ENCODE data around the gene RDH16.

The RDH16 gene

DNA sequence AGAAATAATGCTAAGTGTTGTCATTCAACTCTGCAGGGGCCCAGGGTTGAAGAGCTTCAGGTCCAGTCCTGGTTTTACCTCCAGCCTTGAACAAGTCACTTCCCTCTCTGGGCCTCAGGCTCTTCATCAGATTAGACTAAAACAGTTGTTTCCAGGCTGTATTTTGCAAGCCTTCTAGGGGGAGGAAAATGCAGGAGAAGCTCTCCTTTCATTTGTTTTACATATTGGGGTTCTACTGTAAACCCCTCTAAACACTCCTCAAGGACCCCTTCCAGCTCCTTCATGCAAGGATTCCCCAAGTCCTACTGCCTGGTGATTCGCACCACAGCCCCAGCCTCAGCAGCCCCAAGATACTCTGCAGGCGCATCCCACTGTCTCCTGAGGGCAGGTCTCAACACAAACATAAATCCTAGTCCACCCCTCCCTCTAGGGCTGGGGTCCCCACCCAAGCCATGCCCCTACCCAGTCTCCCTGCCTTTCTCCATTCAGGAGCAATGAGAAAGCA lies 25.9 kb downstream of the RDH16 start:
- ATAC-seq, result no peak; the same call in 2 of the 3 replicates
- TF ChIP-seq, protein P1, sequence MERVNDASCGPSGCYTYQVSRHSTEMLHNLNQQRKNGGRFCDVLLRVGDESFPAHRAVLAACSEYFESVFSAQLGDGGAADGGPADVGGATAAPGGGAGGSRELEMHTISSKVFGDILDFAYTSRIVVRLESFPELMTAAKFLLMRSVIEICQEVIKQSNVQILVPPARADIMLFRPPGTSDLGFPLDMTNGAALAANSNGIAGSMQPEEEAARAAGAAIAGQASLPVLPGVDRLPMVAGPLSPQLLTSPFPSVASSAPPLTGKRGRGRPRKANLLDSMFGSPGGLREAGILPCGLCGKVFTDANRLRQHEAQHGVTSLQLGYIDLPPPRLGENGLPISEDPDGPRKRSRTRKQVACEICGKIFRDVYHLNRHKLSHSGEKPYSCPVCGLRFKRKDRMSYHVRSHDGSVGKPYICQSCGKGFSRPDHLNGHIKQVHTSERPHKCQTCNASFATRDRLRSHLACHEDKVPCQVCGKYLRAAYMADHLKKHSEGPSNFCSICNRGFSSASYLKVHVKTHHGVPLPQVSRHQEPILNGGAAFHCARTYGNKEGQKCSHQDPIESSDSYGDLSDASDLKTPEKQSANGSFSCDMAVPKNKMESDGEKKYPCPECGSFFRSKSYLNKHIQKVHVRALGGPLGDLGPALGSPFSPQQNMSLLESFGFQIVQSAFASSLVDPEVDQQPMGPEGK (CRISPR knock-in tag; IDR thresholded peaks at IDR 0.05; ENCODE audit: borderline replicate concordance), result no peak
- TF ChIP-seq ZNF565 (CRISPR knock-in tag; conservative IDR thresholded peaks at IDR 0.05; ENCODE audit: low read depth) (no peak), TCF4 (CRISPR knock-in tag; IDR thresholded peaks at IDR 0.05; ENCODE audit: borderline replicate concordance) (no peak), ZFP30 (CRISPR knock-in tag; IDR thresholded peaks at IDR 0.05) (no peak), ZNF70 (CRISPR knock-in tag; IDR thresholded peaks at IDR 0.05) (no peak), SNAI2 (CRISPR knock-in tag; IDR thresholded peaks at IDR 0.05) (no peak), RARB (CRISPR knock-in tag; IDR thresholded peaks at IDR 0.05) (no peak), BACH2 (CRISPR knock-in tag; IDR thresholded peaks at IDR 0.05; ENCODE audit: borderline replicate concordance) (no peak), ESRRG (CRISPR knock-in tag; IDR thresholded peaks at IDR 0.05) (no peak)
- TF ChIP-seq, protein P2, sequence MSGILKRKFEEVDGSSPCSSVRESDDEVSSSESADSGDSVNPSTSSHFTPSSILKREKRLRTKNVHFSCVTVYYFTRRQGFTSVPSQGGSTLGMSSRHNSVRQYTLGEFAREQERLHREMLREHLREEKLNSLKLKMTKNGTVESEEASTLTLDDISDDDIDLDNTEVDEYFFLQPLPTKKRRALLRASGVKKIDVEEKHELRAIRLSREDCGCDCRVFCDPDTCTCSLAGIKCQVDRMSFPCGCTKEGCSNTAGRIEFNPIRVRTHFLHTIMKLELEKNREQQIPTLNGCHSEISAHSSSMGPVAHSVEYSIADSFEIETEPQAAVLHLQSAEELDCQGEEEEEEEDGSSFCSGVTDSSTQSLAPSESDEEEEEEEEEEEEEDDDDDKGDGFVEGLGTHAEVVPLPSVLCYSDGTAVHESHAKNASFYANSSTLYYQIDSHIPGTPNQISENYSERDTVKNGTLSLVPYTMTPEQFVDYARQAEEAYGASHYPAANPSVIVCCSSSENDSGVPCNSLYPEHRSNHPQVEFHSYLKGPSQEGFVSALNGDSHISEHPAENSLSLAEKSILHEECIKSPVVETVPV (CRISPR knock-in tag; IDR thresholded peaks at IDR 0.05), result no peak

DNA sequence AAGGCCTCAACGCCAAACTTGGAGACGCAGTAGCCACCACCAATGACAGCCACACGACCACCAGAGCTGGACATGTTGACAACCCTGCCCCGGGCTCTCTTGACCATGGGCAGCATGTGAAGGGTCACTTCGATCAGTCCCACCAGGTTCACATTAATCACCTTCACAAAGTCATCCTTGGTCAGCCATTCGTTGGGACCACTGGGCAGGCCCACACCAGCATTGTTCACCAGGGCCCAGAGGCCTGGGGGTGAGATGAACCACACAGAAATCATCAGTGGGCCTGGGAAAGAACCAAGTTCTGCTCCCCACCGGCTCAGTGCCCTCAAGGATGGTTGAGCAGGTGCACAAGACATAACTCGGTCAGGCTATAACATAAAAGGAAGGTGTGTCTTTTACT lies 27.2 kb downstream of the RDH16 start:
- ATAC-seq, result no peak
- TF ChIP-seq BACH2 (CRISPR knock-in tag; IDR thresholded peaks at IDR 0.05; ENCODE audit: borderline replicate concordance), result no peak
- TF ChIP-seq OSR1 (CRISPR knock-in tag; IDR thresholded peaks at IDR 0.05), result no peak

DNA sequence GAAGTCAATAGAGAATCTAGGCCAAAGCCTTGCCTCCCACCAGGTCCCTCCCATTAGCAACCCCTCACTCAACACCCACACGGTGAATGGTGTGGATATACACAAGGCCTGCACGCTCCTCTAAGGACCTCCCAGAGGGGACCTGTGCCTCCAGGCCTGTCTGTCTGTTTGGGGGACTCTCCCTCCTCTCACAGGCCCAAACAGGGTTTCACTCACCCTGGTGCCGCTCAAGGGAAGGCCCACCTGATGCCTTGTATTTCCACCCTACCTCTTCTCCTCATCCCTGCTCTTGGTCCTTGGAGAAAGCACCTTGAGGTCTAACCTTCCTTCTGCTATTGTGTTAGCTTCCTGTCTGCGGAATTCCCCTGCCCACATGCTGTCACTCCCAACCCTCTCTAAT lies 27.6 kb downstream of the RDH16 start:
- TF ChIP-seq SNAI2 (CRISPR knock-in tag; IDR thresholded peaks at IDR 0.05) (no peak), ZNF565 (CRISPR knock-in tag; conservative IDR thresholded peaks at IDR 0.05; ENCODE audit: low read depth) (no peak), TOX (CRISPR knock-in tag; IDR thresholded peaks at IDR 0.05; ENCODE audit: borderline replicate concordance) (no peak)
- TF ChIP-seq, protein P3, sequence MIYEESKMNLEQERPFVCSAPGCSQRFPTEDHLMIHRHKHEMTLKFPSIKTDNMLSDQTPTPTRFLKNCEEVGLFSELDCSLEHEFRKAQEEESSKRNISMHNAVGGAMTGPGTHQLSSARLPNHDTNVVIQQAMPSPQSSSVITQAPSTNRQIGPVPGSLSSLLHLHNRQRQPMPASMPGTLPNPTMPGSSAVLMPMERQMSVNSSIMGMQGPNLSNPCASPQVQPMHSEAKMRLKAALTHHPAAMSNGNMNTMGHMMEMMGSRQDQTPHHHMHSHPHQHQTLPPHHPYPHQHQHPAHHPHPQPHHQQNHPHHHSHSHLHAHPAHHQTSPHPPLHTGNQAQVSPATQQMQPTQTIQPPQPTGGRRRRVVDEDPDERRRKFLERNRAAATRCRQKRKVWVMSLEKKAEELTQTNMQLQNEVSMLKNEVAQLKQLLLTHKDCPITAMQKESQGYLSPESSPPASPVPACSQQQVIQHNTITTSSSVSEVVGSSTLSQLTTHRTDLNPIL (CRISPR knock-in tag; IDR thresholded peaks at IDR 0.05; ENCODE audit: low read depth), result no peak
- no peak for ATAC-seq

DNA sequence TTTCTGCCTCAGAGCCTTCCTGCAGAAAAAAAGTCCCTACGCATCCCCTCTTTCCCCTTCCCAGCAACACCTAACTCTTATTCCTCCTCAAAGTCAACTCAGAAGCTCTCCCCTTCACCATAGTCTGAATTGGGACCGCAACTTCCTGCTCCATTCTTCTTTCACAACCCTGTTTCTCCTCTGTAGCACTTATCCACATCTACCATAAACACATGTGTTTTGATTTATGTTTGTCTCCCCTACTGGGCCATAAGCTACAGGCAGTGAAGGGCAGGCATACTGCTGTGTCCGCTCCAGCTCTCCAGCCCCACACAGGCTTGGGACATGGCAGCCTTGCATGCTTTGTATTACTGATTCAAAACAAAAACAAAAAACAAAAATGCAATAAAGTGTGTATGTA lies 29.1 kb downstream of the RDH16 start:
- ATAC-seq, result no peak

DNA sequence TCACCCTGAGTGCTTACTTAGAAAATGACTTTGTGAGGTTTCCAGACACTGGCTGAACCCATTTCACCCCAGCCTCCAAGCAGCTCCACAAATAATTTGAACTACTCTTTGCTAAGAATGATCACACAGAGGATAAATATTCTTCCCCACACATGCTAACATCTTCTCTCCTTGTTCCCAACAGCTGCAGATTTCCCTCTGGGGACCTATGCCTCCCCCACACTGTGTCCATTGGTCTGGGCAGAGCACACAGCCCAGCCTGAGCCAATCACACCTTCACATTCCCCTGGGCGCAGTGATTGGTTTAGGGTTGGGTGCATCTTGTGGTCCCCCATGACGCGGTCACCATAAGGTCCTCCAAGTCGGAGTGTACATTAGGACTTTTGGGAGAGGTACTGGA lies 30.1 kb downstream of the RDH16 start:
- ATAC-seq, result no peak
- TF ChIP-seq, protein P2 (CRISPR knock-in tag; IDR thresholded peaks at IDR 0.05), result no peak
- no peak for TF ChIP-seq ZNF565 (CRISPR knock-in tag; conservative IDR thresholded peaks at IDR 0.05; ENCODE audit: low read depth)
- TF ChIP-seq, protein P4, sequence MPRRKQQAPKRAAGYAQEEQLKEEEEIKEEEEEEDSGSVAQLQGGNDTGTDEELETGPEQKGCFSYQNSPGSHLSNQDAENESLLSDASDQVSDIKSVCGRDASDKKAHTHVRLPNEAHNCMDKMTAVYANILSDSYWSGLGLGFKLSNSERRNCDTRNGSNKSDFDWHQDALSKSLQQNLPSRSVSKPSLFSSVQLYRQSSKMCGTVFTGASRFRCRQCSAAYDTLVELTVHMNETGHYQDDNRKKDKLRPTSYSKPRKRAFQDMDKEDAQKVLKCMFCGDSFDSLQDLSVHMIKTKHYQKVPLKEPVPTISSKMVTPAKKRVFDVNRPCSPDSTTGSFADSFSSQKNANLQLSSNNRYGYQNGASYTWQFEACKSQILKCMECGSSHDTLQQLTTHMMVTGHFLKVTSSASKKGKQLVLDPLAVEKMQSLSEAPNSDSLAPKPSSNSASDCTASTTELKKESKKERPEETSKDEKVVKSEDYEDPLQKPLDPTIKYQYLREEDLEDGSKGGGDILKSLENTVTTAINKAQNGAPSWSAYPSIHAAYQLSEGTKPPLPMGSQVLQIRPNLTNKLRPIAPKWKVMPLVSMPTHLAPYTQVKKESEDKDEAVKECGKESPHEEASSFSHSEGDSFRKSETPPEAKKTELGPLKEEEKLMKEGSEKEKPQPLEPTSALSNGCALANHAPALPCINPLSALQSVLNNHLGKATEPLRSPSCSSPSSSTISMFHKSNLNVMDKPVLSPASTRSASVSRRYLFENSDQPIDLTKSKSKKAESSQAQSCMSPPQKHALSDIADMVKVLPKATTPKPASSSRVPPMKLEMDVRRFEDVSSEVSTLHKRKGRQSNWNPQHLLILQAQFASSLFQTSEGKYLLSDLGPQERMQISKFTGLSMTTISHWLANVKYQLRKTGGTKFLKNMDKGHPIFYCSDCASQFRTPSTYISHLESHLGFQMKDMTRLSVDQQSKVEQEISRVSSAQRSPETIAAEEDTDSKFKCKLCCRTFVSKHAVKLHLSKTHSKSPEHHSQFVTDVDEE (CRISPR knock-in tag; IDR thresholded peaks at IDR 0.05), result no peak
- no peak for TF ChIP-seq GLIS3 (CRISPR knock-in tag; IDR thresholded peaks at IDR 0.05)
- no peak for TF ChIP-seq TCF4 (CRISPR knock-in tag; IDR thresholded peaks at IDR 0.05; ENCODE audit: borderline replicate concordance)
- TF ChIP-seq, protein P5, sequence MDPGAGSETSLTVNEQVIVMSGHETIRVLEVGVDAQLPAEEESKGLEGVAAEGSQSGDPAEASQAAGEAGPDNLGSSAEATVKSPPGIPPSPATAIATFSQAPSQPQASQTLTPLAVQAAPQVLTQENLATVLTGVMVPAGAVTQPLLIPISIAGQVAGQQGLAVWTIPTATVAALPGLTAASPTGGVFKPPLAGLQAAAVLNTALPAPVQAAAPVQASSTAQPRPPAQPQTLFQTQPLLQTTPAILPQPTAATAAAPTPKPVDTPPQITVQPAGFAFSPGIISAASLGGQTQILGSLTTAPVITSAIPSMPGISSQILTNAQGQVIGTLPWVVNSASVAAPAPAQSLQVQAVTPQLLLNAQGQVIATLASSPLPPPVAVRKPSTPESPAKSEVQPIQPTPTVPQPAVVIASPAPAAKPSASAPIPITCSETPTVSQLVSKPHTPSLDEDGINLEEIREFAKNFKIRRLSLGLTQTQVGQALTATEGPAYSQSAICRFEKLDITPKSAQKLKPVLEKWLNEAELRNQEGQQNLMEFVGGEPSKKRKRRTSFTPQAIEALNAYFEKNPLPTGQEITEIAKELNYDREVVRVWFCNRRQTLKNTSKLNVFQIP (CRISPR knock-in tag; IDR thresholded peaks at IDR 0.05; ENCODE audit: borderline replicate concordance, low read depth), result no peak
- TF ChIP-seq, protein P3 (CRISPR knock-in tag; IDR thresholded peaks at IDR 0.05; ENCODE audit: low read depth), result no peak
- no peak for TF ChIP-seq PPARA (CRISPR knock-in tag; IDR thresholded peaks at IDR 0.05; ENCODE audit: borderline replicate concordance)
- TF ChIP-seq ARNTL (CRISPR knock-in tag; IDR thresholded peaks at IDR 0.05; ENCODE audit: borderline replicate concordance, low read depth), result no peak
- TF ChIP-seq OSR1 (CRISPR knock-in tag; IDR thresholded peaks at IDR 0.05), result no peak
- TF ChIP-seq ZC3H10 (CRISPR knock-in tag; IDR thresholded peaks at IDR 0.05), result no peak
- no peak for TF ChIP-seq ZNF70 (CRISPR knock-in tag; IDR thresholded peaks at IDR 0.05)
- TF ChIP-seq, protein P1 (CRISPR knock-in tag; IDR thresholded peaks at IDR 0.05; ENCODE audit: borderline replicate concordance), result no peak

More for the DNA sequence above, 29.1 kb downstream of the RDH16 start:
- TF ChIP-seq ISL1 (CRISPR knock-in tag; IDR thresholded peaks at IDR 0.05), result no peak
